OCI-LY7 (cell line): ENCODE measurements around the gene SCARB2.
A peak's percentile ranks its signal among the peaks of the same experiment; 100 is the strongest.

Experiments used
- EZH2phosphoT487 ChIP-seq: fragments of 200-600 bp; sonication (generic); IDR thresholded peaks from 2 replicates; pipeline ENCODE4 v1.6.1; 2018; ENCODE audit warnings: low read depth, borderline replicate concordance, mild to moderate bottlenecking, mixed run types, antibody characterized with exemption, low read length, moderate library complexity, mixed read lengths
- TF ChIP-seq, protein P1 (sequence below): fragments of 200-600 bp; sonication (generic); conservative IDR thresholded peaks from 2 replicates; pipeline ENCODE4 v1.5.1; 2014; ENCODE audit warnings: mild to moderate bottlenecking, antibody characterized with exemption, low read length, moderate library complexity, mixed read lengths

DNA sequence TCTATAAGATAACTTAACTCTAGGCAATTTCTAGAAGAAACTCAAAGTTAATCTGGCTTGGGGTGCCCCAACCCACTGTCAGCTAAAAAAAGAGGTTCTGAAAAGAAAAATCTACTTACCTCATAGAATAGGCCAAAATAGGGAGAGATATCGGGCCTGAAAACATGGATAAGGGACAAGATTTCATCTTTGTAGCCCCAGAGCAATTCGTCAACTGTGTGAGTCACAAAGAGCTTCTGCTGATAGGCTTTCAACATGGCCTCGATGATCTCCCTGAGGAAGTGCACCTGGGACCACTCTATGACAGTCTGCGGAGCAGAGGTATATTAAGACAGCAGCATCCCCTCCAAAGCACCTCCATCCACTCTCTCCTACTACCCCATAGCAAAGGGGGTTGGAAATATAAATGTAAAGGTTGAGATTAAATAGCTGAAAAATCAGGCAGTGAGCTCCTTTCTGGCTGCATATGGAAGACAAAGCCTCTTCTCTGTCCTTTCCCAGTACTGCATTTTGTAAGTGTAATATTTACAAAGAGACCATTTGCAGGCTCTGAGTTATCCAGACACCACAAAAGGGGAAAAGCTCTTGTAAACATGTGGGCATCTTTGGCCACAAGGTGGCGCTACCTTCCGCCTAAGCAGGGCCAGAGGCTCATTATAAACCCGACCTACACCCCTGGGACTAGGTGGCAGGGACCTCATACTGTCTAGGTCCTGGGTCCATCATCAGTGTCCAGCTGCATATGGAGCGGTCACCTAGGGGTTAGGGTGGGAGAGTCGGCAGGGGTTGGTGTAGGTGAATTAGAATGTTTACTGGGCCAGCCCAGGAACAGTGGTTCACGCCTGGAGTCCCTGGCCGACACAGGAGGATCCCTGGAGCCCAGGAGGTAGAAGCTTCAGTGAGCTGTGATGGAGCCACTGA lies 34.0 kb downstream of the SCARB2 start:
- TF ChIP-seq EZH2phosphoT487: no peak
- TF ChIP-seq, protein P1, sequence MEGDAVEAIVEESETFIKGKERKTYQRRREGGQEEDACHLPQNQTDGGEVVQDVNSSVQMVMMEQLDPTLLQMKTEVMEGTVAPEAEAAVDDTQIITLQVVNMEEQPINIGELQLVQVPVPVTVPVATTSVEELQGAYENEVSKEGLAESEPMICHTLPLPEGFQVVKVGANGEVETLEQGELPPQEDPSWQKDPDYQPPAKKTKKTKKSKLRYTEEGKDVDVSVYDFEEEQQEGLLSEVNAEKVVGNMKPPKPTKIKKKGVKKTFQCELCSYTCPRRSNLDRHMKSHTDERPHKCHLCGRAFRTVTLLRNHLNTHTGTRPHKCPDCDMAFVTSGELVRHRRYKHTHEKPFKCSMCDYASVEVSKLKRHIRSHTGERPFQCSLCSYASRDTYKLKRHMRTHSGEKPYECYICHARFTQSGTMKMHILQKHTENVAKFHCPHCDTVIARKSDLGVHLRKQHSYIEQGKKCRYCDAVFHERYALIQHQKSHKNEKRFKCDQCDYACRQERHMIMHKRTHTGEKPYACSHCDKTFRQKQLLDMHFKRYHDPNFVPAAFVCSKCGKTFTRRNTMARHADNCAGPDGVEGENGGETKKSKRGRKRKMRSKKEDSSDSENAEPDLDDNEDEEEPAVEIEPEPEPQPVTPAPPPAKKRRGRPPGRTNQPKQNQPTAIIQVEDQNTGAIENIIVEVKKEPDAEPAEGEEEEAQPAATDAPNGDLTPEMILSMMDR: peak; percentile 94
